ENCODE measurements around the gene TSPAN5.

- TF ChIP-seq ESRRA (IDR thresholded peaks at IDR 0.05; ENCODE audit: borderline replicate concordance, low read depth) (no peak), ZNF785 (CRISPR knock-in tag; IDR thresholded peaks at IDR 0.05) (no peak), POU5F1 (IDR thresholded peaks at IDR 0.05; ENCODE audit: borderline replicate concordance, low read depth, low read length, partially characterized antibody) (no peak), PREB (CRISPR knock-in tag; IDR thresholded peaks at IDR 0.05) (no peak), HNRNPUL1 (IDR thresholded peaks at IDR 0.05; ENCODE audit: low read length) (no peak), EP300 (IDR thresholded peaks at IDR 0.05; ENCODE audit: low read length) (no peak), FOXK1 (CRISPR knock-in tag; IDR thresholded peaks at IDR 0.05; ENCODE audit: borderline replicate concordance) (no peak), DPF2 (IDR thresholded peaks at IDR 0.05) (no peak), ETV6 (IDR thresholded peaks at IDR 0.05; ENCODE audit: borderline replicate concordance in 1 of 2, low read depth in 2 of 2, low read length in 1 of 2) (no peak), ETV6 (CRISPR knock-in tag; IDR thresholded peaks at IDR 0.05; ENCODE audit: borderline replicate concordance) (no peak), MXI1 (IDR thresholded peaks at IDR 0.05; ENCODE audit: low read depth, low read length) (no peak), MAX (CRISPR knock-in tag; IDR thresholded peaks at IDR 0.05) (no peak), CREB3 (tag; conservative IDR thresholded peaks at IDR 0.05; ENCODE audit: low read depth) (no peak)
These were observed 33.8 kb downstream of the TSPAN5 start for GRCh38 chr4:98624642-98625041.

Measured in K562 (cell line).